CD8-positive, alpha-beta memory T cell (primary cell): ENCODE data around the gene PRDM2. TPM values are rescaled to one million over a fixed set of nuclear protein-coding genes. Genes with fewer than 3 reads are reported as not detected.
A peak's percentile ranks its signal among the peaks of the same experiment; 100 is the strongest.

Source experiments
- CTCF ChIA-PET: fragments of 350-600 bp; sonication (Branson Sonifier 250); formaldehyde crosslinking; loops from one replicate; lab custom pipeline; 2021; ENCODE audit warnings: antibody characterized with exemption; lab: Charles Lee
- POLR2A ChIA-PET: fragments of 350-600 bp; sonication (Branson Sonifier 250); formaldehyde crosslinking; loops from one replicate; lab custom pipeline; 2021; ENCODE audit warnings: antibody characterized with exemption; lab: Charles Lee
- DNase-seq, 5 donors: peaks; one replicate each; pipeline versions ENCODE4 v3.0.0 to v3.0.0-alpha.2; 2020 to 2022; ENCODE audit warnings: mixed read lengths in 1 of 5
- H3K27ac ChIP-seq: one replicate; pipeline ENCODE4 v1.7.0; 2013; ENCODE audit warnings: low read depth, mild to moderate bottlenecking, low read length, moderate library complexity
- H3K27me3 ChIP-seq: 2 replicates; pipeline ENCODE4 v1.7.0; 2013; ENCODE audit warnings: low read length, mild to moderate bottlenecking; ENCODE audit not compliant: insufficient read depth, poor library complexity, severe bottlenecking
- H3K36me3 ChIP-seq: 2 replicates; pipeline ENCODE4 v1.7.0; 2013; ENCODE audit warnings: mild to moderate bottlenecking, low read length, moderate library complexity; ENCODE audit not compliant: insufficient read depth
- H3K4me1 ChIP-seq: 2 replicates; pipeline ENCODE4 v1.7.0; 2013; ENCODE audit warnings: mild to moderate bottlenecking, low read length, moderate library complexity; ENCODE audit not compliant: insufficient read depth
- H3K4me3 ChIP-seq: 2 replicates; pipeline ENCODE4 v1.7.0; 2013; ENCODE audit warnings: mild to moderate bottlenecking, low read length
- H3K9me3 ChIP-seq: 2 replicates; pipeline ENCODE4 v1.7.0; 2013; ENCODE audit warnings: mild to moderate bottlenecking, low read length
- H3K27ac Mint-ChIP-seq, 8 donors: one replicate each; pipeline ENCODE4 v1.8.0; 2020 to 2021; ENCODE audit warnings: mixed read lengths in 8 of 8, mild to moderate bottlenecking in 6 of 8, inconsistent platforms in 3 of 8, moderate library complexity in 3 of 8
- H3K27me3 Mint-ChIP-seq, 2 donors: one replicate each; pipeline ENCODE4 v1.8.0; 2020 to 2021; ENCODE audit warnings: mixed read lengths in 2 of 2, mild to moderate bottlenecking in 1 of 2, moderate library complexity in 1 of 2
- H3K36me3 Mint-ChIP-seq, 3 donors: one replicate each; pipeline ENCODE4 v1.8.0; 2020 to 2021; ENCODE audit warnings: mixed read lengths in 3 of 3, inconsistent platforms in 1 of 3, mild to moderate bottlenecking in 1 of 3
- H3K4me1 Mint-ChIP-seq, 3 donors: one replicate each; pipeline ENCODE4 v1.8.0; 2020 to 2021; ENCODE audit warnings: mixed read lengths in 3 of 3, inconsistent platforms in 1 of 3, mild to moderate bottlenecking in 1 of 3
- H3K4me3 Mint-ChIP-seq, 7 donors: one replicate each; pipeline ENCODE4 v1.8.0; 2020 to 2021; ENCODE audit warnings: mixed read lengths in 7 of 7, mild to moderate bottlenecking in 6 of 7, moderate library complexity in 4 of 7, inconsistent platforms in 2 of 7
- H3K9me3 Mint-ChIP-seq, 5 donors: one replicate each; pipeline ENCODE4 v1.8.0; 2020 to 2022; ENCODE audit warnings: mixed read lengths in 5 of 5, mild to moderate bottlenecking in 3 of 5, moderate library complexity in 2 of 5, inconsistent platforms in 1 of 5
- polyA plus RNA-seq: library from polyadenylated mRNA; unstranded; fragments of 300-500 nt; fragmentation: Illumina TruSeq; gene quantifications from one replicate; pipeline ENCODE4 v1.2.3, GENCODE V29; 2021
- total RNA-seq, 2 experiments: library from RNA; stranded (reverse); gene quantifications; one replicate each; pipeline ENCODE4 v1.2.3, GENCODE V29; 2021

The PRDM2 gene
- total and polyA plus RNA-seq, 3 experiments from 2014 or later, result 24.4 to 70.1 (median 67.9) TPM

DNA sequence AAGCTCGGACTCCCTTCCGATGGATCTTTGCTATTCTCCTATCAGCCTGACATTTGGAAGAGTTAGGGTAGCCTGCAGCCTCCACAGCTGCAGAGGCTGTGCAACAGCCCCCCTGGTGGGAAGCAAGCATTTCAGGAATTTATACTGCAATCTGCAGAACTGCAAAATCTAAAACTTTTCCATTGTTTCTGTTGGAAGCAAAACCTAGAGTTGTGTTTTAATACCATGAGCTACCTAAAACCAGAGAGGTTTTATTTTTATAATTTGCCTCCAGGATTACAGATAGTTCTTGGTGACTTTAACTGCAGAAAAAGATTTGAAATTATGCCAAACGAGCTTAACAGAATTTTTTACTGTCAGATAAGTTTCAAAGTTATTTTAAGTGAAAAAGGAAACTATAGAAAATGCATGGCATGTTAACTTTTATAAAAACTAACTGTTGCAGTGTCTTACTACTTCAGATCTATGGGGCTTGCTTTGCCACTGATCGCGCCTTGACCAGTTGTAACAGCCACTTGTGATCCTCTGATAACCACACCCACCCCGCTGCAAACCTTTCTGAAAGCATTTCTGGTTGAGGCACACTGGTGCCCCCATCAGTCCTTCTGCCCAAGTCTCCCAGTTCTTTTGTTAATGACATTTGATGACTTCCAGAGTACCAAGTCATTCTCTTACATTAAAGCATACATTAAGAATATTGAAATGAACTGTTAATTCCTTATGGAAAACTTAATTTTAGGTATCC is 64.8 kb downstream of the PRDM2 start:
- peaks cover 63% of the 10 kb centered on the region for H3K4me1 ChIP-seq
- no peak overlapping the region for H3K27ac ChIP-seq
- peaks cover 84 to 91% (median 87%) of the 10 kb centered on the region in 3 donors for H3K4me1 Mint-ChIP-seq
- peak overlapping the region; percentile 11 to 85 (median 48) for H3K27ac Mint-ChIP-seq
- CTCF ChIA-PET, result no interaction called here
- peak in 2 of 5 donors; percentile 15 to 50 for DNase-seq
- H3K4me3 Mint-ChIP-seq, result peak overlapping the region in 4 of 7 donors; percentile 1 to 57 (median 24)
- no peaks in the 10 kb centered on the region for H3K27me3 Mint-ChIP-seq
- H3K36me3 Mint-ChIP-seq, result peaks cover 0 to 55% (median 6%) of the 10 kb centered on the region in 3 donors
- no peak overlapping the region for H3K4me3 ChIP-seq
- H3K9me3 Mint-ChIP-seq, result no peaks in the 10 kb centered on the region
- POLR2A ChIA-PET, result interaction anchor here (1.0 kb wide), 1 partner anchor 16 kb away, joined by 4 read pairs; no protein-coding TSS in a partner anchor
- H3K27me3 ChIP-seq, result no peaks in the 10 kb centered on the region
- no peaks in the 10 kb centered on the region for H3K9me3 ChIP-seq
- peaks cover 5% of the 10 kb centered on the region for H3K36me3 ChIP-seq

DNA sequence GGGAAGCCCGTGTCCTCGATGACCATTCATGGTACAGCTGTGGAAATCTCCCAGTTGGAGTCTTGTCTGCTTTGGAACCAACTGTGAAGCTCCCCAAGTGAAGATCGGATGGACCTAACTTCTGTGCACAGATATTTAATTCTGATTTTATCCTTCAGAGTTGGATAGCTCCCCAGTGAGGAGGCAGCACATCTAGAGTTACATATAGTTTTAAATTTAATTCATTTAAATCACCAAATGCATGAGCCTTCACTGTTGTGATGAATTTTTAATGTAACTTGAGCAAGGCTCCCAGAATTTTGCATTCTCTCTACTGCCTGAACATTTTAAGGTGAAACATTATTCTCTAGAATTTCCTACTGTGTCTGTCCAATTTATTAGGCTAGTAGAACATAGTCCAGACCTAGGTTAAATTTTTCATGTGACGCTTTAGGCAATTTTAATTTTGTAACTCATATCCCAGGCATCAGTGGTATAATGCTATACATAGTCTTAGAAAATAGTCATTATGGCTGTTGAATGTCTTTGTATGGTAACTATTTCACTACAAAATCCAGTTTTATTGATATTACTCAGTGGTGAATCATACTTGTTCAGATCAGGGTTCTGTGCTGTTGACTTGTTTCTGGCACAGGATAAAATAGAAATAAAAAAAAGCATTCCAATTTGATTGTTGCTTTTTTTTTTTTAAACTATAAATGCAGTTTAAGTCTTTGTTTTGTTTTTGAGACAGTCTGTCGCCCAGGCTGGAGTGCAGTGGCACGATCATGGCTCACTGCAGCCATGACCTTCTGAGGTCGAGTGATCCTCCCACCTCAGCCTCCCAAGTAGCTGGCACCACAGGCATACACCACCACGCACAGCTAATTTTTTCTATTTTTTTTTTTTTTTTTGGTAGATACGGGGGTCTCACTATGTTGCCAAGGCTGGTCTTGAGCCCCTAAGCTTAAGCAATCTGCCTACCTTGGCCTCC is 66.9 kb downstream of the PRDM2 start:
- Mint-ChIP-seq H3K36me3 (peaks cover 0 to 59% (median 2%) of the 10 kb centered on the region in 3 donors), H3K9me3 (no peaks in the 10 kb centered on the region), H3K4me3 (peak overlapping the region in 1 of 7 donors; percentile 6), H3K4me1 (peaks cover 78 to 91% (median 87%) of the 10 kb centered on the region in 3 donors), H3K27me3 (no peaks in the 10 kb centered on the region), H3K27ac (peak overlapping the region in 6 of 8 donors; percentile 1 to 87 (median 34))
- H3K4me1 ChIP-seq, result peaks cover 45% of the 10 kb centered on the region
- H3K36me3 ChIP-seq, result peaks cover 5% of the 10 kb centered on the region
- no peaks in the 10 kb centered on the region for H3K27me3 ChIP-seq
- ChIA-PET CTCF (no interaction called here), POLR2A (interaction anchor here (0.6 to 0.7 kb wide), 3 partner anchors 9 to 12 kb away, joined by 5 to 7 read pairs (median 5); no protein-coding TSS in a partner anchor)
- DNase-seq, result no peak
- H3K9me3 ChIP-seq, result no peaks in the 10 kb centered on the region
- no peak overlapping the region for H3K27ac ChIP-seq
- no peak overlapping the region for H3K4me3 ChIP-seq

GRCh38 chr1:13769212-13769611 is 69.2 kb downstream of the PRDM2 start:
- CTCF ChIA-PET, result no interaction called here
- H3K9me3 ChIP-seq, result no peaks in the 10 kb centered on the region
- no peak overlapping the region for H3K27ac ChIP-seq
- H3K4me3 ChIP-seq, result no peak overlapping the region
- H3K4me1 Mint-ChIP-seq, result peaks cover 68 to 76% (median 75%) of the 10 kb centered on the region in 3 donors
- peaks cover 22% of the 10 kb centered on the region for H3K4me1 ChIP-seq
- H3K36me3 ChIP-seq, result peaks cover 17% of the 10 kb centered on the region
- no peak for DNase-seq
- H3K4me3 Mint-ChIP-seq, result peak overlapping the region in 1 of 7 donors; percentile 60
- no peaks in the 10 kb centered on the region for H3K9me3 Mint-ChIP-seq
- peaks cover 0 to 67% (median 5%) of the 10 kb centered on the region in 3 donors for H3K36me3 Mint-ChIP-seq
- H3K27me3 ChIP-seq, result no peaks in the 10 kb centered on the region
- H3K27ac Mint-ChIP-seq, result peak overlapping the region in 4 of 8 donors; percentile 41 to 68 (median 64)
- no peaks in the 10 kb centered on the region for H3K27me3 Mint-ChIP-seq
- POLR2A ChIA-PET, result interaction anchor here (0.6 kb wide), 2 partner anchors 24 to 30 kb away, joined by 3 read pairs; no protein-coding TSS in a partner anchor

DNA sequence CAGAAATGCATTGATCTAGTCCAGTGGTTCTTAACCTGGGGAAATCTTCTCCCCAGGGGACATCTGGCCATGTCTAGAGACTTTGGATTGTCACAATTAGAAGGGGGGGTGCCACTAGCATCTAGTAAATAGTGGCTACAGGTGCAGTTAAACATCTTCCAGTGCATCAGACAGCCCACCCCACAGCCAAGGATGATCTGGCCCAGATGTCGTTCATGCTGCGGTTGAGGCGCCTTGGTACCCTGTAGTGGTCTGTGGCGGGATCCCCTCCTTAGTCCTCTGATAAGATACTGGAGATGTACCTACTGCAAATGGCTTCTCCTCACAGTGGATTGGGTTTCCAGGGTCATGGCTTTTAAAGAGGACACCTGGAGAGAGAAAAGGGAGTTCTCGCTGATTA is 69.8 kb downstream of the PRDM2 start:
- Histone ChIP-seq H3K27me3 (no peaks in the 10 kb centered on the region), H3K9me3 (no peaks in the 10 kb centered on the region), H3K4me1 (peaks cover 16% of the 10 kb centered on the region), H3K27ac (no peak overlapping the region), H3K36me3 (peaks cover 20% of the 10 kb centered on the region), H3K4me3 (no peak overlapping the region)
- H3K4me3 Mint-ChIP-seq, result no peak overlapping the region
- peak overlapping the region in 4 of 8 donors; percentile 13 to 61 (median 34) for H3K27ac Mint-ChIP-seq
- no peak for DNase-seq
- ChIA-PET CTCF (no interaction called here), POLR2A (no interaction called here)
- H3K9me3 Mint-ChIP-seq, result no peaks in the 10 kb centered on the region
- no peaks in the 10 kb centered on the region for H3K27me3 Mint-ChIP-seq
- peaks cover 0 to 71% (median 5%) of the 10 kb centered on the region in 3 donors for H3K36me3 Mint-ChIP-seq
- H3K4me1 Mint-ChIP-seq, result peaks cover 62 to 70% (median 69%) of the 10 kb centered on the region in 3 donors

DNA sequence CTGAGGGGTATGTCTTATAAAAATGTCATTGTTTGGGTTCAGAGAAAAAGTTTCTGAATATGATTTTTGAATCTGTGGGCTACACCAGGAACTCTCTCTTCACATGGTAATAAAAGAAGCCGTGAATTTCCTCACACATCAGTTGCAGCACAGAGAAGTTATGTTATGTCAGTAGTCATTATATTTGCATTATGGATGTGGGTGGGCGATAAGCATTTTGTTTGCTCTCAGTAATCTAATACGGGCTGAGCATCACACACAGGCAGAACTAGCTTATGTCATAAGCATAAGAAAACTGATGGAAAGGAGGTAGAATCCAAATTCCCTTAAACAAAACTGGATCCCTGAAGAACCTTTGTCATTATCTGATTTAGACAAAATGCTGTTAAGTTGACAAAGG is 70.8 kb downstream of the PRDM2 start:
- H3K27ac Mint-ChIP-seq, result peak overlapping the region in 2 of 8 donors; percentile 6 to 34
- no peak overlapping the region for H3K4me3 Mint-ChIP-seq
- Histone ChIP-seq H3K27ac (no peak overlapping the region), H3K4me3 (no peak overlapping the region), H3K4me1 (peaks cover 10% of the 10 kb centered on the region), H3K27me3 (no peaks in the 10 kb centered on the region), H3K36me3 (peaks cover 24% of the 10 kb centered on the region), H3K9me3 (no peaks in the 10 kb centered on the region)
- H3K27me3 Mint-ChIP-seq, result no peaks in the 10 kb centered on the region
- H3K36me3 Mint-ChIP-seq, result peaks cover 0 to 66% (median 5%) of the 10 kb centered on the region in 3 donors
- POLR2A ChIA-PET, result no interaction called here
- CTCF ChIA-PET, result interaction anchor here (0.7 kb wide), 1 partner anchor 14 kb away, joined by 3 read pairs; no protein-coding TSS in a partner anchor
- no peaks in the 10 kb centered on the region for H3K9me3 Mint-ChIP-seq
- peaks cover 55 to 62% (median 60%) of the 10 kb centered on the region in 3 donors for H3K4me1 Mint-ChIP-seq
- no peak for DNase-seq

GRCh38 chr1:13771745-13772144 is 71.8 kb downstream of the PRDM2 start:
- CTCF ChIA-PET, result no interaction called here
- Mint-ChIP-seq H3K9me3 (no peaks in the 10 kb centered on the region), H3K4me1 (peaks cover 46 to 52% (median 49%) of the 10 kb centered on the region in 3 donors), H3K27ac (peak overlapping the region in 2 of 8 donors; percentile 1 to 2), H3K36me3 (peaks cover 0 to 58% (median 5%) of the 10 kb centered on the region in 3 donors), H3K4me3 (peak overlapping the region in 2 of 7 donors; percentile 3 to 25), H3K27me3 (no peaks in the 10 kb centered on the region)
- Histone ChIP-seq H3K27me3 (no peaks in the 10 kb centered on the region), H3K9me3 (no peaks in the 10 kb centered on the region), H3K27ac (no peak overlapping the region), H3K36me3 (peaks cover 34% of the 10 kb centered on the region), H3K4me1 (peaks cover 10% of the 10 kb centered on the region), H3K4me3 (no peak overlapping the region)
- DNase-seq, result no peak
- POLR2A ChIA-PET, result no interaction called here

DNA sequence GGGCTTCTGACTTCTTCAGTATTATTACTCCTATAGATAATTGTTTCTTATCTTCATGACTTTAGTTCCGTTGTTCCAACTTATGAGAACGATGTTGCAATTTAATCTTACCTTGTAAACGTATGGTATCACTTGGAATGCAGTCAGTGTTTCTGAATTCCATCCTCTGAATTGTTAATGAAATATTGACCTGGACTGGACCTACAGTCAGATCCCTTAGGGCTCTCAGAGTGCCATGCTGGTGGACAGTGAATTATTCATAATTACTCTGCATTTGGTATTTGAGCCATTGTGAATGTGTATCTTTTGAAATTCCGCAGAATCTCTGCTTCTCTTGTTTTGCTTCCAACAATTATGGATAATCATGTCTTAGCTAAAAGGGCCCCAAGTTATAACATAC is 72.3 kb downstream of the PRDM2 start:
- CTCF ChIA-PET, result no interaction called here
- peaks cover 39% of the 10 kb centered on the region for H3K36me3 ChIP-seq

More for the DNA sequence above, 72.3 kb downstream of the PRDM2 start:
- no peak for DNase-seq
- peaks cover 0 to 56% (median 5%) of the 10 kb centered on the region in 3 donors for H3K36me3 Mint-ChIP-seq
- POLR2A ChIA-PET, result no interaction called here
- peak overlapping the region in 1 of 8 donors; percentile 1 for H3K27ac Mint-ChIP-seq
- H3K4me1 Mint-ChIP-seq, result peaks cover 43 to 48% (median 46%) of the 10 kb centered on the region in 3 donors
- H3K4me3 ChIP-seq, result no peak overlapping the region
- no peaks in the 10 kb centered on the region for H3K9me3 Mint-ChIP-seq
- H3K27me3 Mint-ChIP-seq, result no peaks in the 10 kb centered on the region
- H3K27ac ChIP-seq, result no peak overlapping the region
- H3K4me1 ChIP-seq, result peaks cover 10% of the 10 kb centered on the region
- H3K9me3 ChIP-seq, result no peaks in the 10 kb centered on the region
- no peak overlapping the region for H3K4me3 Mint-ChIP-seq
- no peaks in the 10 kb centered on the region for H3K27me3 ChIP-seq
